KG1 (cell line): ENCODE data around the gene NOM1.

Experiments used
- DNase-seq: peaks from one replicate; lab custom pipeline; 2025; lab: John Stamatoyannopoulos, UW

NOM1 gene

GRCh38 chr7:157005456-157006204 is 56.1 kb downstream of the NOM1 start:
- no peak for DNase-seq

DNA sequence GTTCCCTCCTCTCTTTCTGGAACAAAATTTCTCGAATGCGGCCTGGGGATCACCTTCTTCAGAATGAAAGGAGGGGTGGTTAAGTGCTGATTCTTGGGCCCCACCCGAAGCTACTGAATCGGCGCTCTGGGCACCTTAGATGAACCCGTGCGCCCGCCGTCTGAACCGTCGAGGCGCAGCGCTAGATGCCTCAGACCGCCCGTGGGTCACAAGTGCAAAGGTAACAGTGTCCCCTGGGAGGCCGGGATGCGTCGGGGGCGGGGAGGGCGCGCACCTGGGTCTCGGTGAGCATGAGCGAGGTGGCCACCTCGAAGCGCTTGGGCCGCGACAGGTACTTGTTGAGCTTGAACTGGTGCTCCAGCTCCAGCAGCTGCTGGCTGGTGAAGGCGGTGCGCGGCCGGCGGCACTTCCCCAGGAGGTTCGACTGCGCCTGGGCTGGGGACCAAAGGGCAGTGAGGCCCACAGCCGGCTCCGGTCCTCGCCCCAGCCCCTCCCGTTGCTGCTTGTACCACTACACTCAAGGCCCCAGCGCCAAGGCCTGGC is 56.8 kb downstream of the NOM1 start:
- DNase-seq: no peak

GRCh38 chr7:157006829-157007469 is 57.4 kb downstream of the NOM1 start:
- DNase-seq: no peak

- DNase-seq: no peak
Observed at GRCh38 chr7:157007470-157008066, 58.1 kb downstream of the NOM1 start.

- no peak for DNase-seq
Observed at GRCh38 chr7:157008206-157009169, 59.0 kb downstream of the NOM1 start.

DNA sequence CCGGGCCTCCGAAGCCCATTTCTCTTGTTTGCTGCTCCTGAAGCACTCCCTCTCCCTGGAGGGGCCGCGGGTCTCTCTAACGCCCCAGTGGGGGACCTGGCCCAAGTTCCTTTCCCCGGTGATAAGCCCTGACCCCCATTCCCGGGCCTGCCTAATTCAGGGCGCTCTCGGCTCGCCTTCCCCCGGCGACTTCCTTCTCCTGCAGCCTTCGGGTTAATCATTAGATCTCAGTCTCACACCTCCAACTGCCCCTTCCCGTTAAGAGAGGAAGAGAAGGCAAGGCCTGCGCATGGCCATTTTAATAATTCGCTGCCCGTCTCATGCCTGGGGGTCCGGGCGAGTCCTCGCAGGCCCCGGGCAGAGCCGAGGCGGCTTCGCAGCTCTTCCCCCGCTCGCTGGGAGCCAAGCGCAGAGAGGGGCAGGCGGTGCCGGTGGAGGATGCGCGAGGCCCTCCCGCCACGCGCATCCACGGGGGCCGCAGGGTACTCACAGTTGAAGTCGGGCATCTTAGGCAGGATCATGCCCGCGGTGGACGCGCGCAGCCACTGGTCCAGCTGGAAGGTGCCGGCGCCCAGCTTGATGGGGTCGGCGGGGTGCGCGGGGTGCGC is 59.8 kb downstream of the NOM1 start:
- no peak for DNase-seq

DNA sequence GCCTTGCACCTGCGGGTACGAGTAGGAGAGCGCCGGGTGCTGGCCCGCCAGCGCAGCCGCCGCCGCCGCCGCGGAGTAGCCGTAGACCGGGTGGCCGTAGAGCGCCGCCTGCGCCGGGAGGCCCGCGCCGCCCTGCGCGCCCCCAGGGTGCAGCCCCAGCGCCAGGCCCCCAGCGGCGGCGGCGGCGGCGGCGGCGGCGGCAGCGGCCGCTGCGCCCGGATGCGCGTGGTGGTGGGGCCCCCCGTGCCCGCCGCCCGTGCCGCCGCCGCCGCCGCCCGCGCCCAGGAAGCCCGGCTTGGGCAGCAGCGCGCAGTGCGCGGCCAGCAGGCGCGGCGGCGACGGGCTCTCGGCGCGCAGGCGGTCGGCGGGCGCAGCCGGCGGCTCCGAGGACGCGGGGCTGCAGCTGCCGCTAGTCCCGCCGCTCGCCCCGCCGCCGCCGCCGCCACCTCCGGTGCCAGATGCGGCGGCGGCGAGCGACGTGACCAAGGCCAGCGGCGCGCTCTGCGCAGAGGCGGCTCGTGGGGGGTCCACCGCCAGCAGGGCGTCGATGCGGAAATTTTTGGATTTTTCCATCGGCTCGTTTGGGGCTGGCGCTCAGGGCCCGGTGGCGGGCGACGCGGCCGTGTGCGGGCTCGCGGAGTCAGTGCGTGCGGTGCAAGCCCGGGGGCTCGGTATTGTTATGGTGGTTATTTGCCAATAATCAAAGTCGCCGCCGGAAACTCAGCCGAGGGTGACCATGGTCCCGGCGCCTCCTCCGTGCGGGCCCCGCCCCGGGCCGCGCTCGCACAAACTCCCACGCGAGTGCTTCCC is 60.5 kb downstream of the NOM1 start:
- DNase-seq: no peak

- DNase-seq: no peak
Observed at GRCh38 chr7:157010588-157011332, 61.2 kb downstream of the NOM1 start, which contains the start of gene MNX1. Gene MNX1 (minus strand): TSS chr7:157010663. CDS start chr7:157010350, 313 bp downstream.

DNA sequence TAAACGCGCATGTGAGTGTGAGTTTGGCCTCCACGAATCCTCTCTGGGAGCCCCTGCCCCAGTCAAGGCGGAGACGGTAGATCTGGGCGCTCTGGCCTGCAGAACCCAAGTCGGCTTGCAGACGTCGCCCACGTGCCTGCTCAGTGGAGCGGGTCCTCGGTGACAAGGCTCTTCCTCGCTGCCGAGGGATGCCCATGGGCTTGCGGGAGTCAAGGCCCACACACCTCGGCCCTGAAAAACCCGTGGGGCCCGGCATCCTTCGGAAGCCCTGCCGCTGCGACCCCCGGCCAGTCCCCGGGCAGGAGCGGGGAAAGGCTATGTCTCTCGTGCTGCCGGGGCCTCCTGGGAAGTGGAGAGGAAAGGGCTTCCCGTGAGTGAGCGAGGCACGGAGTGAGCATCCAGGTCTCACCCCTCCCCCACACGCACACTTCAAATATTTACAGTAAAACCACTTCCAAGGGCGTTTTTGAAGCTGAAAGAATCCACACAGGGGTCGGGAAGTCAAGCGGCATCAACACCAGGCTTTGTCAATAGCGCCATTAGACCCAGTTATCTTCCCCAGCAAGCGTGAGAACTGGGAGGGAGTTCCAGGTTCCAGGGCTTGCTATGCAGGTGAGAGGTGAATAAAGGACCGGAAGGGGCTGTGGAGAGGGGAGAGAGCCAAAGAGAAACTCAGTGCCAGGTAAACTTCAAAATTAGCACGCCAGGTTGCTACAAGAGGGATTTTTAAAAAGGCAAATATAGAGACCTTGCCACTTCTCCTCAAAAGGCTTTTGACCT is 62.0 kb downstream of the NOM1 start:
- DNase-seq: no peak

DNA sequence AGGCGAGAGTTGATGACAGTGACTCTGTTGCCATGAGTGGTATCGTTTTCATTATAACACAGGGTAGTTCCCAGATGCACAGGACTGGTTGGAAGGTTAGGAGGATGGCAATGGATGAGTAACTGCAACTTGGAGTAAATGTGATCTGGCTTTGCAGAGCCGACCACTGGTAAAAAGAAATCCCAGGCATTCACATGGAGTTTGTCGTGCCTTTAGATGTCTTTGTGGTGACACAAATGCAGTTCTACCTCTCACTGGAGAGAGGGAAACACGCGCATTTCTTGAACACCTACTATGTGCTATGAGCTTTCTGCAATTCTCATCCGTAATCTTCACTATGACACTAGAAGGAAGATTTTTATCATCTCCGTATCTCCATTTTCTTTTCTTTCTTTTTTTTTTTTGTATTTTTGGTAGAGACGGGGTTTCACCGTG is 62.6 kb downstream of the NOM1 start:
- no peak for DNase-seq

- DNase-seq: no peak
Observed at GRCh38 chr7:157013101-157013500, 63.6 kb downstream of the NOM1 start.

DNA sequence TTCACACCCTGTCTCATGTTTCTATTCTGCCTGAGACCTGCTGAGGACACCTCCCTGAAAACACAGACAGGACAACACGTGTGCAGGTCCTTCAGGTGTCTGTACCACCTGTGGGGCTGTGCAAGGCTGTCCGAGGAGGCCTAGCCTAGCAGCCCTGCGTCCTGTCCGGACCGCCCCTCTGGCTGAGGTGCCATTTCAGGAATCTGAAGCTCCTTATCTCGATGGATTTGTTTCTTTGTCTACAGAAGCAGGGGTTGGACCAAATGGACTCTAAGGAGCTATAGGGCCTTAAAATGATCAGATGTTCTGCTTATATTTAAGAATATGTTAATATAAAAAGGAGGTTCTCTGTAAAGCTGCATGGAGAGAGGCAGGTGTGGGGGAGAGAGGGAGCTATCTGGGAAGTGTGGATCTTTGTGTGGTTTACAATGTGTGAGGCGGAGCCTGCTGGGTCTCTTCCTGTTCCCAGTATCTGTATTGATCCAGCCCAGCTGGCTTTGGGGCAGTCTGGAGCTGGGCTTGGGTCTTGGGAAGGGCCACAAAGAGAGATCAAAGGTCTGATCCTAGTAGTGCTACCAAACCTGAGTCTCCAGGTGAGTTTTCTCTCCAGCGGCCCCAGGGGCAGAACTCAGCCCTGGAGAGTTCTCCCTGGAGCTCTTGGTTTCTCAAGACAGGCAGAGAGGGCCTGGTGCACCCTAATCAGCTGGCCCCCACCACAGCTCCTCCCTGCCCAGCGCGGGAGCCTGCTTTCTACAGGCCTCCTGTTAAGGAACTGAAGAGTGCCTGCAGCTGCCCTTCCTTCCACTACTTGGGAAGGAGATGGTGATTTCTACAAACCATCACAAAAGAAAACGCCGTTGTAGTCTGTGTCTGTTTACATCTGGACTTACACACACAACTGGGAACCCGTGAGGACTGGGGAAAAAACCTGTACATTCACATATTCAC is 64.4 kb downstream of the NOM1 start:
- DNase-seq: no peak

DNA sequence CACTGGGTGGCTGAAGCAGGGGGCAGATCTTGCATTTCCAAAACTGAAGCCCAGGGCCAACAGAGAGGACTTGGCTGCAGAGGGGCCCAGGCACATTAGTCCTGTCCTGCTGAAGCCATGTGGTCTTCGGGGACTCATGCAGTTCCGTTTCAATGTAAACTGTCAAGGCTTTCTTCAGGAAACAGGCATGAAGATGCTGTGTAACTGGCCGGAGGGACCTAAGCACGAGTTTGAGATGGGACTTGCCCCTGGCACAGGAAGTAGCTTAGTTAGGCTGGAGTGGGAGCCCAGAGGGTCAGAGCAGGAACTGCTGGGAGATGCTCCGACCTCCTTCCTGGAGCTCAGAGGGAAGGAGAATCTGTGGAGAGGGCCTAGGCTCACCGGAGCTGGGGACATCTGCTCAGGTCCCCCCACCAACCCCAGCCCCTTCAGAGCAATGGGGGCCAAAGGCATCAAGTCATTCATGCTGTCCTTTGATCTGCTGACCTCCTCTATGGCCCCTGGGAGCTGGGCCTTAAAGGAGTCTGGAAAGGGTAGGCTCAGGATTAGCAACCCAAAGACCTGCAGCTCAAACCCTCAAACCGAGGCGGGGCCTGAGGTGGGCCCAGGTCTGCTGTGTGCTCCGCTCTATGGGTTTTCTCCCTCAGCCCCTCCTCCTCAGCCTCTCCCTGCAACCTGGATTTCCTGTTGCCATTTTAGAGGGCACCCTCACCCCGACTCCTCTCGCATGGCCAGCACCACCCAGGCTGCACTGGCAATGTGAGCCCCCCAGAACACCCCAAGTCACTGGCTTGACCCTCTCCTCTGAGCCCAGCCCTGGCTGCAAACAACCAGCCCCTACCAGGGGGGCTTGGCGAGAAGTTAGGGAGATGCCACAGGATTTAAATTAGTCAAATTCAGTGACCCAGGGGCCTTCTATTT is 65.4 kb downstream of the NOM1 start:
- no peak for DNase-seq

GRCh38 chr7:157016024-157016351 is 66.5 kb downstream of the NOM1 start:
- no peak for DNase-seq

DNA sequence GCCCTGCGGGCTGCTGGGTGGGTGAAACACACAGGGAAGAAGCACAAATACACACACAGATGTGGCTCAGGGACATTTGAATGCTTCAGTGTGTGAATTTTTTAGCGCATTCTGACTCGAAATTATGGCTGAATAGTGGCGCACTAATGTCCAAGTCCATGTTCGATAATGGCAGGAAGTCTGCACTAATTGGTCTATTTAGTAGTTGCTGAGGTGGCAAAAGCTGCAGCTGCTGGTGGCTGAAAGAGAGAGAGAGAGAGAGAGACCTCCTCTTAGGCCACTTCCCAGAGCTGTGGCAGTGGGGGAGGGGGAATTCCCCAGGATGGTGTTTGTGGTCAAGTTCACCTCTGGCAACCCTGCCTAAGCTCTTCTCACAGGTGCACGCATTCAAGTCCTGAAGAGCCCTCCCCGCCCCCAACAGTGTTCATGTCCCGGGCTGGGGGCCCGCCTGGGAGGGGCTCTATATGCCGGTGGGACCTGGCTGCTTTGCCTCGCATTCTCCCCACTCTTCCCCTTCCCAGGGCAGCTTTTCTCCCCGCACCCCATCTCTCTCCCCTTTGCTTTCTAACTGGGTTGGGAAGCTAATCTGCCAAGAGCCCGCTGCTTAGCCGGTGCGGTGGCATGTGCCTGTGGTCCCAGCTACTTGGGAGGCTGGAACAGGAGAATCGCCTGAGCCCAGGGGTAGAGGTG is 67.0 kb downstream of the NOM1 start:
- DNase-seq: no peak

GRCh38 chr7:157017149-157017548 is 67.6 kb downstream of the NOM1 start:
- no peak for DNase-seq
